Measurements from ENCODE around the gene LYST.

LYST gene

DNA sequence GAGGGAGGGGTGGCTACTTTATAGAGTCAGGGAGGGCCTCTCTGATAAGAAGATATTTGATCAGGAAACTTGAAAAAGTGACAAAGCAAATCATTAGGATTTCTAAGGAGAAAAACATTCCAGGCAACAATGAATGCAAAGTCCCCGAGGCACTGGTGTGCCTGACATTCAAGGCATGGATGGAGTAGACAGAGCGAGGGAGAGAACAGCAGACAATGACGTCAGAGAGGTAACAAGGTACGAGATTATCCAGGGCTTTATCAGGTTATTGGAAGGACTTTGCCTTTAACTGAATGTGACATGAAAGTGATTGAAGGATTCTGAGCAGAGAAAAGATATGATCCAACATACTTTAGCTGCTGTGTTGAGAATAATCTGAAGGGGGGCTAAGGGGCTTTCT is 144.7 kb downstream of the LYST start:
- ChIA-PET POLR2A (no interaction called here), CTCF (no interaction called here)
- TF ChIP-seq FOXK2 (IDR thresholded peaks at IDR 0.05) (no peak), L3MBTL2 (conservative IDR thresholded peaks at IDR 0.05) (no peak), HDGF (IDR thresholded peaks at IDR 0.05; ENCODE audit: borderline replicate concordance) (no peak), SP1 (IDR thresholded peaks at IDR 0.05) (no peak), FOXM1 (IDR thresholded peaks at IDR 0.05; ENCODE audit: borderline replicate concordance) (no peak), ZNF384 (IDR thresholded peaks at IDR 0.05) (no peak), SUZ12 (IDR thresholded peaks at IDR 0.05) (no peak), BHLHE40 (IDR thresholded peaks at IDR 0.05; ENCODE audit: borderline replicate concordance) (no peak), FOXA1 (IDR thresholded peaks at IDR 0.05) (no peak), TARDBP (IDR thresholded peaks at IDR 0.05) (no peak), ARNT (IDR thresholded peaks at IDR 0.05) (no peak)
- TF ChIP-seq, protein P1, sequence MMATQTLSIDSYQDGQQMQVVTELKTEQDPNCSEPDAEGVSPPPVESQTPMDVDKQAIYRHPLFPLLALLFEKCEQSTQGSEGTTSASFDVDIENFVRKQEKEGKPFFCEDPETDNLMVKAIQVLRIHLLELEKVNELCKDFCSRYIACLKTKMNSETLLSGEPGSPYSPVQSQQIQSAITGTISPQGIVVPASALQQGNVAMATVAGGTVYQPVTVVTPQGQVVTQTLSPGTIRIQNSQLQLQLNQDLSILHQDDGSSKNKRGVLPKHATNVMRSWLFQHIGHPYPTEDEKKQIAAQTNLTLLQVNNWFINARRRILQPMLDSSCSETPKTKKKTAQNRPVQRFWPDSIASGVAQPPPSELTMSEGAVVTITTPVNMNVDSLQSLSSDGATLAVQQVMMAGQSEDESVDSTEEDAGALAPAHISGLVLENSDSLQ (IDR thresholded peaks at IDR 0.05) = no peak
- no peak for DNase-seq (ENCODE audit: extremely low spot score)

DNA sequence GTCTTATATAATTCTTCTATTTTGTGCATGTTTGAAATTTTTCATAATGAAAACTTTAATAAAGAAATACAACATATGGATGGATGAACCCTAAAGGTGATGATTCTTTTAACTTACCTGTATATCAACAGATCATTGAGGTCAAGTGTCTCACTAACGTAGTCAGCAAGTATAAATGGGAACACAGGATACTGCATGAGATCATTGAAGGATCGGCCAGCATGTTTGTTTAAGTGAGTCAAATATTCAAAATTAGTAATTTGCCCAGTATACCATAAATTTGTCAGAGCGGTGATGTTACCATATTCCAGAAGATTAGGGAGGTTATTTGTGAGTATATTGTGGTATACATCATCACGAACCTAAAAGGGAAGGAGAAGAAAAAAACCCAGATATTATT is 146.2 kb downstream of the LYST start:
- CTCF ChIA-PET = no interaction called here
- DNase-seq (ENCODE audit: extremely low spot score) = no peak
- TF ChIP-seq SP1 (IDR thresholded peaks at IDR 0.05) = no peak
- TF ChIP-seq TARDBP (IDR thresholded peaks at IDR 0.05) = no peak
- TF ChIP-seq FOXK2 (IDR thresholded peaks at IDR 0.05) = no peak
- no peak for TF ChIP-seq CTBP1 (IDR thresholded peaks at IDR 0.05; ENCODE audit: borderline replicate concordance)
- TF ChIP-seq ARNT (IDR thresholded peaks at IDR 0.05) = no peak
- TF ChIP-seq FOXA1 (IDR thresholded peaks at IDR 0.05) = no peak
- no peak for TF ChIP-seq NFRKB (IDR thresholded peaks at IDR 0.05)
- no peak for TF ChIP-seq ELF4 (IDR thresholded peaks at IDR 0.05)
- TF ChIP-seq SUZ12 (IDR thresholded peaks at IDR 0.05) = no peak
- TF ChIP-seq LEF1 (IDR thresholded peaks at IDR 0.05; ENCODE audit: borderline replicate concordance) = no peak
- TF ChIP-seq, protein P1 (IDR thresholded peaks at IDR 0.05) = no peak
- POLR2A ChIA-PET = no interaction called here

DNA sequence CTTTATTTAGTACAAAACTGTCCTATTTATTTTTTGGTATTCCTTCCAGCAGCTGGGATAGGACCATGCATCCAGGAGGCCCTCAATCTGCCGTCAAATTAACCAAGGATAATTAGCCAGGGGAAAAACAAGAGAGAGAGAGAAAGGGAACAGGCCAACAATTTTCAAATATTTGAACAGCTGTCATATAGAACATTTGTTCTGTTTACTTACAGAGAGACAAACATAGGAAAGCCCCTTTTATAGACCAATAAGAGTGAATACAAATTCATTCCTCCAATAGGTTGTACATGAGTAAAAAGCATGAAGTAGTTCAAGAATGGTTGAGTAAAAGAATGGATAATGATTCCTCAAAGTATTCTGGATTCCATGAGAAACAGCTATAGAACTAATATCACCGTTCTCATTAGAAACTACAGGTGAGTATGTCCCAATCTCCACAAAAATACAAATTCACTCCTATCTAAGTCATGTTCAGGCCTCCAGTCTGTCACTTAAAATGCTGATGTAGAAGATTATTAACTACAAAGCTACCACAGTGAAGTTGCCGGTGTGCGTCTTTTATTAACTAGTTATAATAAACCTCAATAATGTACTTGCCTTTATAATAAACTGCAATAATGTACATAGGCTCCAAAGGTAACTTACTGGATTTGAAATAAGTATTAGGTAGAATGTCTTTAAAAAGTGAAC is 152.4 kb downstream of the LYST start:
- TF ChIP-seq FOXM1 (IDR thresholded peaks at IDR 0.05; ENCODE audit: borderline replicate concordance) = no peak
- TF ChIP-seq FOXK2 (IDR thresholded peaks at IDR 0.05) = no peak
- no peak for TF ChIP-seq CTBP1 (IDR thresholded peaks at IDR 0.05; ENCODE audit: borderline replicate concordance)
- TF ChIP-seq L3MBTL2 (conservative IDR thresholded peaks at IDR 0.05) = no peak
- no peak for TF ChIP-seq BHLHE40 (IDR thresholded peaks at IDR 0.05; ENCODE audit: borderline replicate concordance)
- no peak for TF ChIP-seq LEF1 (IDR thresholded peaks at IDR 0.05; ENCODE audit: borderline replicate concordance)
- no peak for TF ChIP-seq HDGF (IDR thresholded peaks at IDR 0.05; ENCODE audit: borderline replicate concordance)
- no peak for TF ChIP-seq SP1 (IDR thresholded peaks at IDR 0.05)
- TF ChIP-seq ARNT (IDR thresholded peaks at IDR 0.05) = no peak
- TF ChIP-seq, protein P1 (IDR thresholded peaks at IDR 0.05) = no peak
- no peak for TF ChIP-seq ELF4 (IDR thresholded peaks at IDR 0.05)
- POLR2A ChIA-PET = no interaction called here
- CTCF ChIA-PET = interaction anchor here (0.6 kb wide), 1 partner anchor 142 kb away, joined by 3 read pairs; no protein-coding TSS in a partner anchor
- DNase-seq (ENCODE audit: extremely low spot score) = no peak

DNA sequence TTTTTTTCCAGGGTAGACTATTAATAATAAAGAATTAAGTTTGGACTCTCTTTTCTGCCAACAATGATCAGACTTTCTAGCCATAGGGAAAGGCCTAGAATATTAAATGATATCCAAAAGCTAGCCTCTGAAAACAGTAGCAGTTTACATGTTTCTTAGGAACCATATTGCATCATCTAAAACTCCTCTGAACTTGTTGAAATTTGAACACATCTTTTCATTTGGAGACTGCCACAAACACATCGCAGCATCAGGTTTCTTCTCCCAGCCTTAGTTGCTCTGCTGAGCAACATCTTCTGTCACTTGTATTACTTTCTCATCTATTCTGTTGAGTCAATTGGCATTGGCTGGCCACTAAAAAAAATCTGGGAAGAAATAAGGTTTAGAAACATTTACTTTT is 153.9 kb downstream of the LYST start:
- TF ChIP-seq HDGF (IDR thresholded peaks at IDR 0.05; ENCODE audit: borderline replicate concordance) = no peak
- TF ChIP-seq ELF4 (IDR thresholded peaks at IDR 0.05) = no peak
- TF ChIP-seq ARNT (IDR thresholded peaks at IDR 0.05) = no peak
- no peak for TF ChIP-seq FOXK2 (IDR thresholded peaks at IDR 0.05)
- TF ChIP-seq FOXA1 (IDR thresholded peaks at IDR 0.05) = no peak
- ChIA-PET CTCF (no interaction called here), POLR2A (no interaction called here)
- DNase-seq (ENCODE audit: extremely low spot score) = no peak

DNA sequence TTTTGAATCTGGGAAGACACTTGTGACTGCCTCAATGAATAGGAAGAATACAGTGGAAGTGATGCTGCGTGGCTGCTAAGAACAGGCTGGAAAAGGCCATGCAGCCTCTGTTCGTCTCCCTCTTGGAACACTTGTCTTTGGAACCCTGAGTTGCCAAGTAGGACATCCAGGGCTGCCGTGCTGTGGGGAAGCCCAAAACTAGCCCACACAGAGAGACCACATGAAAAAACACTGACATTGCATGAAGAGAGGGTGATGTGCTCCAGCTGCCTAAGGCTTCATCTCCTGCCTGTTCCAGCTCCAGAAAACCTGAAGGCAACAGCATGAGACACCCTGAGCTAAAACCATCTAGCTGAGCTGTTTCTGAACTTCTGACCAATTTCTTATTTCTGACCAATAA is 156.0 kb downstream of the LYST start:
- TF ChIP-seq BHLHE40 (IDR thresholded peaks at IDR 0.05; ENCODE audit: borderline replicate concordance) = no peak
- TF ChIP-seq ZNF384 (IDR thresholded peaks at IDR 0.05) = no peak
- TF ChIP-seq SUZ12 (IDR thresholded peaks at IDR 0.05) = no peak
- no peak for TF ChIP-seq ARNT (IDR thresholded peaks at IDR 0.05)
- TF ChIP-seq FOXM1 (IDR thresholded peaks at IDR 0.05; ENCODE audit: borderline replicate concordance) = no peak
- TF ChIP-seq HDGF (IDR thresholded peaks at IDR 0.05; ENCODE audit: borderline replicate concordance) = no peak
- no peak for TF ChIP-seq NFRKB (IDR thresholded peaks at IDR 0.05)
- no peak for TF ChIP-seq ELF4 (IDR thresholded peaks at IDR 0.05)
- TF ChIP-seq, protein P1 (IDR thresholded peaks at IDR 0.05) = no peak
- TF ChIP-seq FOXK2 (IDR thresholded peaks at IDR 0.05) = no peak
- TF ChIP-seq CTBP1 (IDR thresholded peaks at IDR 0.05; ENCODE audit: borderline replicate concordance) = no peak
- no peak for TF ChIP-seq LEF1 (IDR thresholded peaks at IDR 0.05; ENCODE audit: borderline replicate concordance)
- TF ChIP-seq FOXA1 (IDR thresholded peaks at IDR 0.05) = no peak
- TF ChIP-seq TARDBP (IDR thresholded peaks at IDR 0.05) = no peak
- ChIA-PET POLR2A (interaction anchor here (2.3 kb wide), 1 partner anchor 206 kb away, joined by 6 read pairs; the partner anchor contains the start of gene B3GALNT2), CTCF (no interaction called here)
- DNase-seq (ENCODE audit: extremely low spot score) = no peak

DNA sequence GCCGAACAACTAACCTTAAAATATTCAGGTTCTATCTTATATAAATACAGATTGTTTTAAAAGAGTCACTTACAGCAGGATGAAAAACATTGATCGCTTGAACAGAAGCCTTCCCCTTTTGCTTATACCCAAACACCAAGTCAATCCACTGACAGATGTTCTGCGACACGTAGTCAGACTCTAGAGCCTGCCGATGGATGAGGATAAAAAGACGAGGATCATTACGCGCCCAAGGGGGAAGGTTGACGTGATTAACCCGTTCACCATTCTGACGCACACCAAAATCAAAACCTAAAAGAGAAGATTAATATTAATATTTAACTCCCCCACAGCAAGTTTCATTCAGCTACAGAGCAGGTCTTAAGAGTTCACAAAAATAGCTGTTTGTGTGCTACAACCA is 157.7 kb downstream of the LYST start:
- TF ChIP-seq ZNF384 (IDR thresholded peaks at IDR 0.05) (no peak), FOXK2 (IDR thresholded peaks at IDR 0.05) (no peak), FOXA1 (IDR thresholded peaks at IDR 0.05) (no peak), FOXM1 (IDR thresholded peaks at IDR 0.05; ENCODE audit: borderline replicate concordance) (no peak), ELF4 (IDR thresholded peaks at IDR 0.05) (no peak)
- ChIA-PET POLR2A (no interaction called here), CTCF (interaction anchor here (0.5 kb wide), 1 partner anchor 25 kb away, joined by 3 read pairs; no protein-coding TSS in a partner anchor)
- no peak for DNase-seq (ENCODE audit: extremely low spot score)
